Activated CD8-positive, alpha-beta memory T cell treated with anti-CD3 and anti-CD28 coated beads, Interleukin-2, amount 50 U/mL, for 48 hours (primary cell): ENCODE measurements around the gene ARSG.
A peak's percentile ranks its signal among the peaks of the same experiment; 100 is the strongest.
"Not testable (repeated sequence)": the region's sequence is repeated elsewhere in the genome, so short reads cannot be mapped to it uniquely, and the experiment has no call there.

Experiments used
- DNase-seq: peaks from one replicate; pipeline ENCODE4 v3.0.0-alpha.2; 2020

ARSG gene

DNA sequence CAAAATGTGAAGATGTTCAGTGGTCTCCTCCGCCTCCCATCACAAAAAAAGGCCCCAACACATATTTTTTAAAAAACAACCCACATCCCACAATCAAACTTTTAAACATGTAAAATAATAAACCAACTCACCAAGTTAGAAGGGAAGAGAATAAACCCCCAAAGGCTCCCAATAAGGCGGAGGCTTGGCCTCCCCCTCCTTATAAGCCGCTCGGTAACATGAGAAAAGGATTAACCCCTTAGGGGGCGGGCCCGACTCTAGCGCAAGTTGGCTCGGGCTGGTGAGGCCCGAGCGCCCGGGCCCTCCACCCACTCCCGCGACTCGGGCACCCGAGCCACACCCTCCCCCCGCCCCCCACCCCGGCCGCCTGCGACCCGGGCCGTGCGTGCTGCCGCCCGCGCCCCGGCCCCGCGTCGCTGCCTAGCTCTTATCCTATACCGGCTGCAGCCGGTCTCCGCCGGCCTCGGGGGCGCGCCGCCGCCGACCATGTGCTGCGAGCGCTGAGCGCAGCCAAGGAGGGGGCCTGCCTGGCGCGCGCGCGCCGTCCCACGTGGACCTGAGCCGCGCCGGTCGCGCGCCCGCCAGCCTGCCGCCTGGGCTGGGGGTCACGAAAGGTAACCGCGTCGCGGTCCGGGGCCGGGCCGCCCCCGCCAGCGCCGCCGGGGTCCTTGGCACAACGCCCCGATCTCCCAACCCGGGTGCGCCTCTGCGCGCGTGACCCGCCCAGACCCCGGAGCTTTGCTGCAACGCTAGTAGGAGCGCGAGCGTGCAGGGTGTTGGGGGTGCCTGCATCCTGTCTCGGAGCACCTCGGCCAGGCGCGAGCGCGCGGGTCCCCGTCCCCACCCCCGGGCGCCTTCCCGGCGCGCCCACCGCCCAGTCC is at the start of gene ARSG, which contains the start of gene SLC16A6:
TSS of gene ARSG (plus strand) at position 541 of the 881 bp plus-strand sequence. CDS start 15,999 bp downstream, outside the sequence.
TSS of gene SLC16A6 (minus strand) at position 173 of the 881 bp plus-strand sequence. CDS start 12,807 bp downstream, outside the sequence.
- peak; percentile 91 for DNase-seq

DNA sequence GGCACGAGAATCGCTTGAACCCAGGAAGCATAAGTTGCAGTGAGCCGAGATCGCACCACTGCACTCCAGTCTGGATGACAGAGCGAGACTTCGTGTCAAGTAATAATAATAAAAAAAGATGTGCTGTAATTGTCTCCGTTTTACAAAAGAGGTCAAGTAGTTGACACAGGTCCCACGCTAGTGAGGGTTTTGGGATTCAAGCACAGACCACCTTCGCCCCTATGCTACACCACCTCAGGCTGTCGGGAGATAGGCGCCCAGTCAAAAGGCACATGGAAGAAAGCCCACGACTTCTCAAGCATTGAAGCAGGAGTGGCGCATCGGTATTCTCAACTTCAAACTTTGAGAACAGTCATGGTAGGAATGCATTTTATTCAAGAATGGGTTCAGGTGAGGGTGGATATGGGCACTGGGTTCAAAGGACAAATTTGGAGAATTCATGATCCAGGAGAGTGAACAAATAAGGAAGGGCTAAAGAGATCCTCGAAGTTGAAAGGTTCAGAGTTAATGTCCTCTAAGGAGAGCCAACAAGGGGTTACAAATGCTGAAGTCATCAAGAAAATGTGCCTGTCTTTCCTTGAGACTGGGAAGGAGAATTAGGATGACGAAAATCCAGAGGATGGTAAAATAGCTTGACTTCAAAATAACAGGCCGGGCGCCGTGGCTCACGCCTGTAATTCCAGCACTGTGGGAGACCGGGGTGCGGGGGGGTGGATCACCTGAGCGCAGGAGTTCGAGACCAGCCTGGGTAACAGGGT is 44.8 kb upstream of the ARSG start:
- DNase-seq: peak; percentile 39

DNA sequence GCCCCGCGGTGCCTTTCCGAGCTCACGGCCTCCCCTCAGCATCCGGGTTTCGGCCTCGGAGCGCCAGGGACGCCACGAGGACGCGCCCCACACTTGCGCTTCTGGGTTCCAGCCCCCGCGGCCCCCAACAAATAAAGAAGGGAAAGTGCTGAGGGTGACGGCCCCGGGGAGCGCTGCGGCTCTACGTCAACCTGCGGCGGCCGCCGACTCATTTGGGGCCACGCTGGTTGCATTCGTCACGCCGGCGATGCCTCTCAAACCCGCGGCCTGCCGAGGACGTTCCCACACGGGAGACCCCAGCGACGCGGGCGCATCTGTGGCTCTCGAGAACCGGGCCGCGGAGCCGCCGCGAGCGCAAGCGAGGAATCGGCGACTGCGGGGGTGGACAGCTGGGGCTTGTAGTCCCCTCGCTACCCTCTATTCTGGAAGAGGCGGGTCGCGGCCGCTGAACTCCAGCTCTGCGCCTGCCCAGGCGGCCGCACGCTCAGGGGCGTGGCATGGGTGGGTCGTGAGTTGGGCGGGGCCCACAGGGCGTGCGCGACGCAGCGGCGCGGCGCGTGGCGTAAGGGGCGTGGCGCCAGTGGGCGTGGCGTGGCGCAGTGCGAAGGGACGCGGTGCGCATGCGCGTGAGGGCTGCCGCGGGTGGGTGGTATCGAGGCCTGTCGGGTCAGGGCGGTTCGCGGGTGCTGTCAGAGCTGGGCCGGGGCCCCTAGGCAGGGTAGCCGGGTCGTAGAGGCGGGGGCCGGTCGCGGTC is 43.7 kb upstream of the ARSG start, which contains the start of gene AMZ2:
TSS of gene AMZ2 (plus strand) at position 599 of the 754 bp plus-strand sequence. CDS start 2,145 bp downstream, outside the sequence.
- peak; percentile 100 for DNase-seq

DNA sequence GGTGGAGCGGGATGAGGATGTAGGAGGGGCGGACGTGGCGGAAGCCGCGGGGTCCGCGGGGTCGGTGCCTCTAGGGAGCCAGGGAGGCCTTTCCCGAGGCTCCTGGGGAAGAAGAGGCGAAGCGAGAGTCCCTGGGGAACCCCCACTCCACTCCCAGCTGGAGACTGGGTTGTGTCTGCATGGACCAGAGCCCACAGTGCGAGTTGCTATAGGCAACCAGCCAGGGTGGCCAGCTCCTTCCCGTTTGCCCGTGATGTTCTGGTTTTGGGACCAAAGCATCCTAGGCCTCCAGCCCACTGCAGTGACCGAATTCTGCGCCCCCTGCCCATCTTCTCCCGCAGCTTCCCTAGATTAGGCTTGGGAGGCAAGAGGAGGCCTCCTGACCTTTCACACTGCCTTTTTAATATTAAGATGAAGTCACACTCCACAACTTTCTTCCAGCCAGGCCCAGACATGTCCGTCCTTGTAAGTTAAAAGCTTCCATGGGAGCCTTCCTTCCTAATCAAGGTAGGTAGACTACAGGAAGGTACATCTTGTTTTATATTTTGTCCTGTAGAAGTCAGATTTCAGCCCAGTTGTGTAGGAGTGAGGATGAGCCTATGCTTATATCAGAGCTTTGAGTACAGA is 43.0 kb upstream of the ARSG start:
- DNase-seq: no peak

DNA sequence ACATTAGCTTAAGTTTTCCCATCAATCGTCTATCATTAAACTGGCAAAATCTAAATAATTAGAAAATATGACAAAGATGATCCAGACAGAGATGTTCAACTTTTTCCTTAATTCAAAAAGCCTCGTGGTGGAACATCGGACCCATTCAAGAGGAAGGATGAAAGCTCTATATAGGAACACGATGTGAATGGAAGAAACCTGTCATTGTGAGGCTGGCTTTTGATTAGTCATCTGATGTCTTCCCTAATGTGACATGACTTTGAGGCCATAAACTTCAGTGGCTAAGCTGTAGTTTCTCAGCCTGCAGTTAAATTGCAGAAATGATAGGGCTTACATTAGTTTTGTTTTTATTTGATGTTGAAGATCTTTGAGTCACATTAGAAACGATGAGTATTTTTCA is 42.4 kb upstream of the ARSG start:
- no peak for DNase-seq

DNA sequence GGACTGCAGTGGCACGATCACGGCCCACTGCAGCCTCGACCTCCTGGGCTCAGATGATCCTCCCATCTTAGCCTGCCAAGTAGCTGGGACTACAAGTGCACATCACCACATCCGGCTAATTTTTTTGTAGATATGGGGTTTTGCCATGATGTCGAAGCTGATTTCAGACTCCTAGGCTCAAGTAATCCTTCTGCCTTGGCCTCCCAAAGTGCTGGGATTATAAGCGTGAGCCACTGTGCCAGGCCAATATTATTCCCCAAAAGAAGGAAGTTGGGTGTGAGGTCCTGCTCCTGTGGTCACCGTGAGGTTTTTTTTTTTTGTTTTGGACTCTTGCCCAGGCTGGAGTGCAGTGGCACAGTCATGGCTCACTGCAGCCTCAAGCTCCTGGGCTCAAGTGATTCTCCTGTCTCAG is 41.9 kb upstream of the ARSG start:
- no peak for DNase-seq

DNA sequence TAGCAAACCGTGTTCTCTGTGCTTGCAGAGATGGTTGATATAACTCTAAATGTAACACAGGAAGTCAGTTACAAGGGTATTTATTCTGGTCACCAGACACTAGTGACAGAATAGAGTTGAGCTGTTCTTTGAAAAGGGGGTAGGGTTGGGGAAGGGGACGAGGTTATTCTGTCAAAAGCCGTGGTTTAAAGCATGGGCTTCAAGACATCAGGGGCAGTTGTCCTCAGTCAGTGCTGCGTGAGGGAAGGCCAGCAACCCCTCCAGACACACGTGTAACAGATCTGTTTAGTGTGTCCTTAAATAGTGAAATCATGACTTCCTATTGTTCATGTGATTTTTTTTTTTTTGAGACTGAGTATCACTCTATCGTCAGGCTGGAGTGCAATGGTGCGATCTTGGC is 37.9 kb upstream of the ARSG start:
- DNase-seq: not testable (repeated sequence)

DNA sequence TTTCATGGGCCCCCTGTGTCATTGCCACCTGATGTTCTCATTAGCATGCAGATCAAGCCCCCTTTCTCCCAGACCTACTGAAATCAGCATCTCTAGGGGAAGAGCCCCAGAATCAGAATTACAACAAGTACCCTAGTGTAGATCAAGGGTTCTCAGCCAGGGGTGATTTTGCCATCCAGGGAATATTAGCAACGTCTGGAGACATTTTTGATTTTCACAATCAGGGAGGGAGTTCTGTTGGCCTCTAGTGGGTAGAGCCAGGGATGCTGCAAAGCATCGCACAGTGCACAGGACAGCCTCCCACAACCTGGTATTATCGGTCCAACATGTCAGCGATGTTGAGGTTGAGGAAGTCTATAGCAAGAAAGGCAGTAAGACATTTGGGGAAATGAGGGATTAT is 36.1 kb upstream of the ARSG start:
- no peak for DNase-seq

DNA sequence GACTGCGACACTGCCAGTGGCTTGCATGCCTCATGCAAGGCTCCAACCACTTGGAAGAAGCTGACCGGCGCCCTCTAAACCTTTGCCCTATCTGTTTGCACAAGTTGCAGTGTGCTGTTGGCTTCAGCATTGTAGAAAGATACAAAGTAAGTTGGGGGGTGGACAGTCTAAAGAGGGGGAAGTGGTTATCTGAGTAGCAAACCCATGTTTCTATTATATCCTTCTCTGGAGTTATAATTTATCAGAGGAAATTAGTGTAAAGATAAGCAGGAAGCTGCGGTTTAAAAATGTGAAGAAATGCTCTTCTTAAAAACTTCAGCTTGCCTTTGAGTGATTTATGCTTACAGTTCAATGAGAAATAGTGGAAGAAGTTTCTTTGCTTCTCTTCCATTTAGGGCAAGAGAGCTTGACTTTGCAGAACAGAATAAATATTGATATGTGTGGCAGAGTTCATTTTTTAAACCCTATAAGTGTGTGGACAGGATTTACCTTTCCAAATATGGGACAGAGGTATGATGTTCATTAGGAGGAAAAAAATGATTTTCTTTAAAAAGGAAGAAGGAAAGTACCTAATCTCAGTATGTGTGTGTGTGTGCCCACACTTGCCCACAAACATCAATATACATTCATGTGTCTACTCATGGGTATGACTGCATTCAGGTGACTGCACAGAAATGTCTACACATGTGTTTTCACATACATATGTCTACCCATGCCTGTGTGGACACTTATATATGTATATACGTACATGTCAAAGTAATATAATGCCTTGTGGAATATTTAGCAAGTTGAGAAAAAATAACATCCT is 35.4 kb upstream of the ARSG start:
- no peak for DNase-seq

DNA sequence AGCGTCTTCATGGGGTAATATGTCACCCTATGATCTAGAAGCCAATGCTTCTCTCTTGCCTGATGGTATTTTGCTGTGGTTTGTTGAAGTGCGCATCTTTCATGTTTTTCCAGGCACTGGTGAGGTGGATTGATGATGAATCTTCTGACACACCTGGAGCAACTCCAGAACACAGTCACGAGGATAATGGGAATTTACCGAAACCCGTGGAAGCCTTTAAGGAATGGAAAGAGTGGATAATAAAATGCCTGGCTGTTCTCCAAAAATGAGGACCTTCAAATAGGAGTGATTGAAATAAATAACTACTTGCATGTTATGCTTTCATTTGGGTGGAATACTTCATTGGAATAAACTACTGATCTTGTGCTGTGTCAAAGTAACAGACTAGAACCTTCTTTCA is 34.6 kb upstream of the ARSG start:
- not testable (repeated sequence) for DNase-seq

DNA sequence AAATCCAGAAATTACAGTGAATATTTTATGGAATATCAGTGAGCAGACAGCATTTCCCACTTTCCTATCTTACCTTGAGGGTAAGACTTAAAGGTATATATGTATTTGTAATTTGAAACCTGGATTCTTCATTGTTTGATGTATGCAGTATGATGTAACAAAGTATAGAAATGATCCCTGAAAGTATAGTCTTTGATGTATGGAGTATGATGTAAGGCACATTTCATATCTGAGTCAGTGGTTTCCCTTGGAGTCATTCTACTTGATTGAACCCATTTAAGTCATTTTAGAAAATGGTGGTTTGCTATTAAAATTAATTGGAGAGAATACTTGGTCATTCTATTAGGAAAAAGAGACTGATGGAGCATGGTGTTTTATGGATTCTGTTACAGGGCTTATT is 33.4 kb upstream of the ARSG start:
- no peak for DNase-seq

DNA sequence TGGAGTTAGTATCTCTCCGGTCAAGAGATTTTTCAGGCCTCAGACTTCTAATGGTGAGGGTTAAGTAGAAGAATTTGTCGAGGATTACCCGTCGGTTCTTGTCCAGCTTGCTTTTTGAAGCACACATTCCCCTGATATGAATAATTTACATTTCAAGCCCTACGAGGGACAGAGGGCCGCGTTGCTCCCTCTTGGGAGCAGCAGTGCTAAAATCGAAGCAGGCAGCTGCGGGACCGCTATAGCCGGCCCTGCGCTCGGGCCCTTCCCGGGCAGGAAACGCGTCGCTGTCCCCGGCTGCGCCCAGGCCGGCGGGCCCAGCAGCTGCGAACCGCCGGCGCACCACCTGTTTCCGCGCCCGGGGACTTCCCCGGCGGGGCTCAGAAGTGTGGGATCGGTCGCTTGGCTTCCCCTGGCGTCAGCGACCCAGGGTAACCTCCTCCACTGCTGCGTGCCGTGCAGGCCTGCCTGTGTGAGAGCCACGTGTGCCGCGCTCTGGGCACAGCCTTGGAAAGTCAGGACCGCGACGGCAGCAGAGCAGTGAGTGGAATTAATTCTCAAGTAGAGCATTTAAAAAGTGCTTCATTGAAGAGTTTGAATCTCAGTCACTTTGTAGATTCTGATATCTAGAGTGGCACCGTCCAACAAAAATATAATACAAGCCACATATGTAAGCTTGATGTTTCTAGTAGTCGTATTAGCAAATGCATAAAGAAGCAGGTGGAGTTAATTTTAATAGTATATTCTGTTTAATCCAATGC is 32.2 kb upstream of the ARSG start:
- DNase-seq: peak; percentile 85

DNA sequence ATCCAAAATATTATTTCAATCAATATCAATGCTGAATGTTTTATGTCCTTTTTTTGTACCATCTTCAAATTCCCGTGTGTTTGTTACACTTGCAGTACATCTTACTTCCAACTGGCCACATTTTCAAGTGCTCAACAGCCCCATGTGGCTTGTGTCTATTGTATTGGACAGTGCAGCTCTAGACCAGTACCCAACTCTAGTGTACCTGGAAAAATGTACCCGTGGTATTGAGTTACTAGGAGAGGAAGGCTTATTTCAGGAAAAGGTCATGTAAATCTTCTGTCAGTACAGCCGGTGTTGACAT is 31.7 kb upstream of the ARSG start:
- DNase-seq: not testable (repeated sequence)

DNA sequence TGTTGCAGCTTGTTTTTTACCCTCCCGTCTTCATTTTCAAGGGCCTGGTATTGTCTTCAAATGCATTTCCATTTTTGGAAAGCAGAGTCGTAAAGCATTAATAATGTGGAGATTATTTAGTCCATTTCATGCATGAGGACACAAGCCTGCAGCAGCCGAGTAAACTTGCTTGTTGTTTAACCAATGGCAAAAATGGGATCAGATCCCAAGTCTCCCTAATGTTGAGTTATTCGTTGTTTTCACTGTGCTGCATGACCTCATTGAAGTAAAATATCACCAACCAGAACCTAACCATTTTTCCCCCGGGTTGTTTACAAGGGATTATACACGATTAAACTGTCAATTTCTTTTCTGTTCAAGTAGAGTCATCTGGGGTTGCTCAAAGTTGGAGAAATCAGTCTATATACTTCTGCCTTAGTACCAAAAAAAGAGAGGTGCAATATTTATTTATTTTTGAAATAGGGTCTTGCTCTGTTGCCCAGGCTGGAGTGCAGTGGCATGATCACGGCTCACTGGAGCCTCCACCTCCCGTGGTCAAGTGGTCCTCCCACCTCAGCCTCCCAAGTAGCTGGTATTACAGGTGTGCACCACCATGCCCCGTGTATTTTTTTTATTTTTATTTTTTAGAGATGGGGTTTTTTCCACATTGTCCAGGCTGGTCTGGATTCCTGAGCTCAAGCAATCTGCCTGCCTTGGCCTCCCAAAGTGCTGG is 31.1 kb upstream of the ARSG start:
- no peak for DNase-seq

DNA sequence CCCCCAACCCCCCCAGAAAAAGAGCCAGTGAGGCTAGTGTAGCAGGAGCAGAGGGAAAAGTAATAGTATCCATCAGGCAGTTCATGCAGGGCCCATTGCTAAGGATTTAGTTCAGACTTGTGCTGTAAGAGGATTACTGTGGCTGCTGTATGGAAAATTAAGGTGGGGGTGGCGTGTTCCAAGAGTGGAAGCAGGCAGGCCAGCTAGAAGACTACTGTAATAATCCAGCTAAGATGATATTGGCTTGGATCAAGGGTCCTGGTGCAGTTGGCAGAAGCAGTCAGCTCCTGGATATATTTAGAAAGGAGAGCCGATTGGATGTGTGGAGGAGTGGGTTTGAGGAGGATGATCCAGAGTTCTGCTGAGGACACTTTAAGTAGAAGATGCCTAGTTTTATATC is 28.8 kb upstream of the ARSG start:
- DNase-seq: not testable (repeated sequence)

DNA sequence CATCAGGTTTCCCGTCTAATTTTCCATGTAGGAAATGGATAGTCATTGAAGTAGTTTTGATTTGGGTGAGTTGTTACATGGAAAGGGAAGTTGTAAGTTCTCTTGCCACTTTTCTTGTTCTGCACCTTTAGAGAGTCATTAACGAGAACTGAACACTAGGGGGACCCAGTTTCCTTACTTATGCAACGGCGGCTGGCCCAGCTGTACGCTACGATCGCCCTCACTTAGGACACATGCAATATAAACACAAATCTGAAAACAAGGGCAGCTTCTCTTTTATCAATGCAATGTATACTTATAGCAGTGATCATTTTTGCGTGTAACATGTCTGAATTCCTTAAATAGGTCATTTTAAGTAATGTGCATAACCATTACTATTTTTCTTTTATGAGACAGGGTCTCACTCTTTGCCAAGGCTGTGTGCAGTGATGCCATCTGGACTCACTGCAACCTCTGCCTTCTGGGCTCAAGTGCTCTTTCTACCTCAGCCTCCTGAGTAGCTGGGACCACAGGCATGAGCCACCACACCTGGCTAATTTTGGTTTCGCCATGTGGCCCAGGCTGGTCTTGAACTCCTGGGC is 28.1 kb upstream of the ARSG start:
- DNase-seq: not testable (repeated sequence)

DNA sequence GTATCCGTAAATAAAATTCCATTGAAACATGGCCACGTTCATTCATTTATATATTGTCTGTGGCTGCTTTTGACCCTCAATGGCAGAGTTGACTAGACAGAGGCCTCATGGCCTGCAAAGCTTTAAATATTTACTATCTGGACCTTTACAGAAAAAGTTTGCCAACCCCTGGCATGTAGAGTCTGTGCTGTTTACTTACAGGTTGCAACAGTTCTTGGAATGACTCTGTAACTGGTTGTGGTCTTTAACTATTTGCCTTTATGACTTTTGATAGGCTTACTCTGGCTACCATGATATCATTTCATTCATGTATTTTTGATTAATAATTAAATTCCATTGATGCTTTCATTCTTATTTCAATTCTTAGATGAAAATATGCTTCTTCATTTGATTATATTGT is 25.5 kb upstream of the ARSG start:
- not testable (repeated sequence) for DNase-seq

DNA sequence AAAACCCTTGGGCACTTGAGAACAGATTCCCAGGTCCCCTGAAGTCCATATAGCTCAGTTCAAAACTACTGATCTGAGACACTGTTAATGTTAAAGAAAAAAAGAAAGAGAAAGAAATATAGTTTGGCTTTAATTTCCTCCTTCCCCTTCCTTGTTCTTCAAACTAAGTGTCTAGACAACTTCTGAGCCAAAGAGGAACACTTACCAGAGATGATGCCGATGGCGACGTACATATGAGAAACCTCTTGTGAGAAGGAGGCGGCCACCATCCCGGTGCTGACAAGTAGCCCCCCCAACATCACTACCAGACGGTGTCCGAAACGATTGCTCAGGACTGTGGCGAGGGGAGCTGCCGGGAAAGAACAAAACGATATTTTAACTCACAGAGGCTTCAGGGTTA is 17.6 kb upstream of the ARSG start:
- DNase-seq: no peak

DNA sequence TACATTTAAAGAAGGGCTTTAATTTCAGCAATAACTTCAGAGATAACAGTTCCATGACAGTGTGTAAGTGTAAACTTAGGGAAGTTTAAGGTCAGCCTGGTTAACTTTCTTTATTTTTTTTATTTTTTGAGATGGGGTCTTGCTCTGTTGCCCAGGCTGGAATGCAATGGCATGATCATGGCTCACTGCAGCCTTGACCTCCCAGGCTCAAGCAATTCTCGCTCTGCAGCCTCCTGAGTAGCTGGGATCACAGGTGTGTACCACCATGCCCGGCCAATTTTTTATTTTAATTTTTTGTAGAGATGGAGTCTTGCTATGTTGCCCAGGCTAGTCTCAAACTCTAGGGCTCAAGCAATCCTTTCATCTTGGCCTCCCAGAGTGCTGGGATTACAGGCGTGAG is 15.0 kb upstream of the ARSG start:
- not testable (repeated sequence) for DNase-seq

DNA sequence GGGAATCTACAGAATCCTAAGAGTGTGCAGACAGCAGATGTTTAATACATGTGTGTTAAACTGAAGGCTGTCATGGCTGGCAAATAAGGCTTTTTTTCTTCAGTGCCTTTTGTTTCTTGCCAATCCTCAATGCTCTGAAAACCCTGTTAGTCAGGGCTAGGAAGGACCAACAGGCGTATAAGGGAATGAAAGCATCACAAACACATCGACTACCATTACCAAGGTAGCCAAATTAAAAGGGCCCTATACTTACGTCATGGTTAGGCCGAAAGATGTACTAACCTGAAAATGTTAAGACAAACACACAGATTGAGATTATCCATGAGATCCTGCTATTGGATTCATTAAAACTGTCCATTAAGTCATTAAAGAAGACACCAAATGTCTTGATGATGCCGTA is 13.5 kb upstream of the ARSG start:
- DNase-seq: no peak
